KOPT-K1 (cell line): ENCODE data around the gene SCD5.

Experiments
- H3K27ac ChIP-seq: fragments of 200-600 bp; sonication (generic); 2 replicates; pipeline ENCODE4 v1.5.1; 2016; ENCODE audit warnings: antibody characterized with exemption, mild to moderate bottlenecking, low read depth, low read length; ENCODE audit not compliant: poor library complexity, severe bottlenecking
- H3K36me3 ChIP-seq: fragments of 200-600 bp; sonication (generic); 2 replicates; pipeline ENCODE4 v1.5.1; 2017; ENCODE audit warnings: antibody characterized with exemption, mild to moderate bottlenecking, low read length, moderate library complexity; ENCODE audit not compliant: insufficient read depth
- H3K9me3 ChIP-seq: fragments of 200-600 bp; sonication (generic); 2 replicates; pipeline ENCODE4 v1.5.1; 2017; ENCODE audit warnings: antibody characterized with exemption, low read length, mild to moderate bottlenecking; ENCODE audit not compliant: insufficient read depth, poor library complexity, severe bottlenecking

Gene SCD5

DNA sequence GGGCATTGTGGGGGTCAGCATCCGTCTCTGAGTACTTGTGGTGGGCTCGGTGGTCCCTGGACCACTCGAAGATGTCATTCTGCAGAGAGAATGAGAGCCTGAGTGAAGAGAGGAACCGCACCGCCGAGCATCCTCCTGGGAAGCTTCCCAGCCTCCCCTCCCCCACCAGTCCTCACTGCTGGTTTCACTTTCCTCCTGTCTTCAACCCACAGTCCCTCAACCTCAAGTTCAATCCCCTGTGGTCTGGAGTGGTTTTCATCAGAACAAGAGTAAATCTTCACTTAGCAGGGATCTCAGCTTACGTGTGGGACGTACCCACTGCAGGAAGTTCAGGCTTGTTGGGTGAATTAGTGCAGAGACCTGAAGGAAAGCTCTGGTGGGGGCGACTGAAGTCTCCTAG, 117.8 kb downstream of the SCD5 start:
- peaks cover 10% of the 10 kb centered on the region for H3K36me3 ChIP-seq
- no peaks in the 10 kb centered on the region for H3K9me3 ChIP-seq
- H3K27ac ChIP-seq: no peak overlapping the region

- H3K9me3 ChIP-seq: no peaks in the 10 kb centered on the region
- H3K36me3 ChIP-seq: peaks cover 10% of the 10 kb centered on the region
- H3K27ac ChIP-seq: no peak overlapping the region
Measured at GRCh38 chr4:82679531-82679930, 119.1 kb downstream of the SCD5 start.

DNA sequence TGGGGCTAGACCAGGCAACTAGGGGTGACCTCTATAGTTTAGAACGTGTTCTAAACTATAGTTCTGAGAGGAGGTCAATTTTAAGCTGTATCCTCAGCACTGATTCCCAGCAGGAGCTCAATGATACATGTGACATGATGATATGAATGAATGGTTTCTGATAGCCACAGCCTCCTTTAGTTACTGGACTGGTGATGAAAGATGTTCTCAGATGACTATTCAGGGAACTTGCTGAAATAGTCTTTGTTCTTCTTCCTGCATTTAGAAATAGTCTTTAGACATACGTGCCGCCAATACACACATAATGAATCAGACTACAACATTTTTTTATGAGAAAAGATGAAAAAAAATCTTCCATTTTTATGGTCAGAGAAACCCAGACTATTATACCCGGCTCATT, 120.5 kb downstream of the SCD5 start:
- H3K27ac ChIP-seq: no peak overlapping the region
- peaks cover 10% of the 10 kb centered on the region for H3K36me3 ChIP-seq

DNA sequence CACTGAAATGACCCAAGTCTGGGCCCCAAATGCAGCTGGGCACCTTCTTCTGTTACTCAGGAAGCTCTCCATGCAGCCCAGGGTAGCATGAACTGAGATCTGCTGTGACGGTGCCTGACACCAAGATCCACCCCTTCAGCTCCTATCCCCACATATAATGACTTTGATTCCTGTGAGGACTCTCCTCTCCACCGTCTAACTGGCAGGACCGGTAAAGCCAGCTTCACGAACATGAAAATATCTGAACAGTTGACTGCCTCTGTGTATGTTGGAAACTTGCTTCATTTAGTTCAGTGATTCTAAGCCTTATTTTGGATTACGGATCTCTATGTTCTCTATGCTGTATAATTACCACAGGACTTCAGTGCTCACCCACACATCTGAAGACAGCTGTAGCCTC, 121.3 kb downstream of the SCD5 start:
- H3K36me3 ChIP-seq: peaks cover 10% of the 10 kb centered on the region
- H3K27ac ChIP-seq: no peak overlapping the region
- no peaks in the 10 kb centered on the region for H3K9me3 ChIP-seq

More for the DNA sequence above, 120.5 kb downstream of the SCD5 start:
- H3K9me3 ChIP-seq: no peaks in the 10 kb centered on the region

- Histone ChIP-seq H3K9me3 (no peaks in the 10 kb centered on the region), H3K27ac (no peak overlapping the region)
Measured at GRCh38 chr4:82667761-82668480, 130.7 kb downstream of the SCD5 start.

GRCh38 chr4:82666970-82667665, 131.5 kb downstream of the SCD5 start:
- H3K27ac ChIP-seq: no peak overlapping the region
- H3K36me3 ChIP-seq: no peaks in the 10 kb centered on the region
- H3K9me3 ChIP-seq: no peaks in the 10 kb centered on the region

More at GRCh38 chr4:82667761-82668480, 130.7 kb downstream of the SCD5 start:
- no peaks in the 10 kb centered on the region for H3K36me3 ChIP-seq

- no peak overlapping the region for H3K27ac ChIP-seq
- H3K36me3 ChIP-seq: peaks cover 6% of the 10 kb centered on the region; the same call in 1 of the 2 replicates
- H3K9me3 ChIP-seq: no peaks in the 10 kb centered on the region
Measured at GRCh38 chr4:82661181-82661992, 137.2 kb downstream of the SCD5 start.

GRCh38 chr4:82652062-82652461, 146.5 kb downstream of the SCD5 start:
- H3K27ac ChIP-seq: no peak overlapping the region

GRCh38 chr4:82650868-82651267, 147.7 kb downstream of the SCD5 start:
- H3K9me3 ChIP-seq: no peaks in the 10 kb centered on the region
- H3K36me3 ChIP-seq: no peaks in the 10 kb centered on the region; the same call in 1 of the 2 replicates
- no peak overlapping the region for H3K27ac ChIP-seq

More at GRCh38 chr4:82652062-82652461, 146.5 kb downstream of the SCD5 start:
- Histone ChIP-seq H3K9me3 (no peaks in the 10 kb centered on the region), H3K36me3 (no peaks in the 10 kb centered on the region; the same call in 1 of the 2 replicates)

DNA sequence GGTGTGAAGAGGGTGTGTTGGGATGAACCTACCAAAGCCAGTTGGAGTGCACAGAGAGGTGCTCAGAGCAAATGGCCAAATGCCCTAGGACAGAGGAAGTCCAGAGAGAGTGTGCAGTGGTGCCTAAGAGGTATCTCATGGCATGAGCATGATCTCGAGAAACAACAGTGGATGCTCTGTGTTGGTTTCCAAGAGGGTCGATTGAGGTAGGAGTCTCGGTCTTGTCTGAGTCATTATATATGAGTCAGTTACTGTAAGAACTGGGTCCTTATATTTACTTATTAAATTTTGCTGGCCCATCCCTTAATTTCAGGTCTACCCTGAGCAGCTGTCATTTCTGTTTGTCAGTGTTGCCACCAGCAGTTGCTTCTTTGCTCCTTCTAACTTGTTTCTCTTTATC, 150.2 kb downstream of the SCD5 start:
- Histone ChIP-seq H3K27ac (no peak overlapping the region), H3K36me3 (no peaks in the 10 kb centered on the region; the same call in 1 of the 2 replicates), H3K9me3 (no peaks in the 10 kb centered on the region)

- no peaks in the 10 kb centered on the region for H3K9me3 ChIP-seq
- no peaks in the 10 kb centered on the region; the same call in 1 of the 2 replicates for H3K36me3 ChIP-seq
- H3K27ac ChIP-seq: no peak overlapping the region
Measured at GRCh38 chr4:82645936-82646565, 152.5 kb downstream of the SCD5 start.

GRCh38 chr4:82644734-82645126, 153.9 kb downstream of the SCD5 start:
- Histone ChIP-seq H3K36me3 (no peaks in the 10 kb centered on the region), H3K9me3 (no peaks in the 10 kb centered on the region), H3K27ac (no peak overlapping the region)

DNA sequence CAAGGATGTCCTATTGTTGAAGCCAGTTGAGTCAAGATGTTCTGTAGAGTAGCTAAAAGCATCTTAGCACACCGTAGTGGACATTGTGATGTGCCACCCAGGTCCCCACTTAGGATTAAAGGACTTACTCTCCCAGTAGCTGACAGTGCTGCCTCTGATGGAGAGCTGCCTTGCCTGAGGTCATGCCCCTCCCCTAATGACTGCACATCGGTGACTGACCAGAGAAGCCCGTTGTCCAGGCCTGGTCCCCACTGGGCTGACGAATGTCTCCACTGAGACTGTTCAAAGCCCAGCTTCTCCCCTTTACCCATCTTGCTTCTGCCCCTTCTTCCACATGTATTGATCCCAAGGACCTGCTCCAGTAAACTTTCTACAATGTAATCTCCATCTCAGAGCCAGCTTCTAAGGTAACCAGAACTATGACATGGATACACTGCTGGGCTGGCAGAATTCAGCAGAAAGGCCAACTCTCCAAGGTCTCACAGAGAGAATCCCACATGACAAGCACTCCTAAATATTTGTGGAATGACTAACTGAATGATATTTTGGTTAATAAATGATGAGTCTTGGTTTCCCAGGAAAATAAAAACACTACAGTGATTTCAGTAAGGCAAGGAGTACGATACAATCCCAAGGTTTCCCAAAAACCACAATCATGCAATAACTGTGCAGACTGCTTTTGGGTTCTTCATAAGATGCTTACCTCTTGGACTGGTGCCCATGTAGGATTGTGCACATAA, 154.4 kb downstream of the SCD5 start:
- H3K36me3 ChIP-seq: no peaks in the 10 kb centered on the region
- H3K9me3 ChIP-seq: no peaks in the 10 kb centered on the region
- H3K27ac ChIP-seq: no peak overlapping the region

DNA sequence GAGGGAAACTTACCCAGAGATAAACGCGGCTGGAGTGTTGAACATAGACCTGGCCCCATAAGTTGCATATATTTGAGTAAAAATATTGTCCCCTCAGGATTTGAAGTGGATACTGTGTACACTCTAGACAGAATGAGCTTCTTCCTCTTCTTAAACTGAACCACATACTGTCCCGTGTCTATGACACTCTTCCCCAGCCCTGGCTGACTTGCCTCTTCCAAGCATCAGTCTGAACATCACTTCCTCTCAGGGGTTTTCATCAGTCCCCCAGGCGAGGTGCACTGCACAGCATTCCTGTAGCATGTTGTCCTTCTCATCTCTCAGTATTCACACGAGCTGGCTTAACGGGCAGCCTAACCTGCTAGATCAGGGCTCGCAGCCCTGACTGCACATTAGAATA, 156.3 kb downstream of the SCD5 start:
- Histone ChIP-seq H3K27ac (no peak overlapping the region), H3K36me3 (no peaks in the 10 kb centered on the region), H3K9me3 (no peaks in the 10 kb centered on the region)
